Transverse colon (tissue), 4 donors: Measurements from ENCODE around the gene AGBL4.

ENCODE experiments used
- CTCF ChIP-seq, 5 experiments: fragments of 200-600 bp in 3 of 5; fragments of 450-650 bp in 2 of 5; sonication (generic) in 3 of 5; IDR thresholded peaks; 1 replicate in 2 of 5; 2 replicates in 3 of 5; pipeline ENCODE4 v1.5.1; 2016 to 2017; ENCODE audit warnings: antibody characterized with exemption in 5 of 5, inconsistent platforms in 3 of 5, mild to moderate bottlenecking in 2 of 5, moderate library complexity in 1 of 5
- EP300 ChIP-seq: sonication (generic); formaldehyde crosslinking; IDR thresholded peaks from one replicate; pipeline ENCODE4 v1.6.1; 2017; ENCODE audit warnings: antibody characterized with exemption, low read depth
- POLR2A ChIP-seq: fragments of 450-650 bp; IDR thresholded peaks from one replicate; pipeline ENCODE4 v1.6.1; 2016; ENCODE audit warnings: antibody characterized with exemption, mild to moderate bottlenecking, moderate library complexity
- POLR2AphosphoS5 ChIP-seq, 3 donors: sonication (generic); formaldehyde crosslinking; IDR thresholded peaks; one replicate each; pipeline ENCODE4 v1.6.1; 2016; ENCODE audit warnings: antibody characterized with exemption in 3 of 3

DNA sequence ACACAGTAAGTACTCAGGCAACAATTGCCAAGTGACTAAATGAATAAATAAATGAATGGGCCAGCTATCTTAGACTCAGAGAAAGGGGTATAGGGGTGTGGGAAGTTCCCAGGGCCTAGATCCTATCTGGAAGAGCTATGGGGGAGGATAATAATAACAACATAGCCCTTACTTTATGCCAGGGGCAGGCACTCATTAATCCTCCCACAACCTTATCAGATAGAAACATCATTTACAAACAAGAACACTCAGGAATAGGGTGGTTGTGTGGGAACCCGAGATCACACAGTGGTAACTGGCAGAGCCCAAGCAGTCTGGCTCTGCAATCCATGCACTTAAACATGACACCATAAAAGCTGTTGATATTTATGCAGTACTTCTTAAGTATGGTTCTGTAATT, 1423.6 kb downstream of the AGBL4 start:
- no peak for TF ChIP-seq CTCF (IDR thresholded peaks at IDR 0.05)
- TF ChIP-seq POLR2A, result no peak
- no peak for TF ChIP-seq POLR2AphosphoS5 (IDR thresholded peaks at IDR 0.05)
- TF ChIP-seq EP300, result no peak
